GM15510 (cell line): ENCODE data around the gene SLC9A6.

Experiments used
- POLR2A ChIP-seq: IDR thresholded peaks from 3 replicates; pipeline ENCODE4 v1.6.1; 2011; ENCODE audit warnings: borderline replicate concordance; ENCODE audit not compliant: insufficient read length; ENCODE audit errors: extremely low read depth

The SLC9A6 gene

DNA sequence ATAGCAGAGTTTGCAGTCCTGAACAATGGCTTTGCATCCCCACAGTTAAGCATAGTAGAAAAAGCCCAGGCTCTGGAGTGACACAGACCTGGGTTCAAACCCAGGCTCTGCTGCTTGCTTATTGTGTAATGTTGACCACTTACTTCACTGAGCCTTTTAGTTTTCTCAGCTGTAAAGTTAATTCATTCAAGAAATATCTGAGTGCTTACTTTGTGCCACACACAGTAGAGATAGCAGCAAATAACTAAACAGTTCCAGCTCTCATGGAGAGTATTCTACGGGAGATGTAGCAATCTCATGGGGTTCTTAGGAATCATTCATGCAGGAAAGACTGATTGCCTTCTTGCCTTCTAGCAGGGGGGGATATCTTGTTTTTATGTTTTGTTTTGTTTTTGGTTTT lies 63.2 kb downstream of the SLC9A6 start:
- TF ChIP-seq POLR2A, result no peak

DNA sequence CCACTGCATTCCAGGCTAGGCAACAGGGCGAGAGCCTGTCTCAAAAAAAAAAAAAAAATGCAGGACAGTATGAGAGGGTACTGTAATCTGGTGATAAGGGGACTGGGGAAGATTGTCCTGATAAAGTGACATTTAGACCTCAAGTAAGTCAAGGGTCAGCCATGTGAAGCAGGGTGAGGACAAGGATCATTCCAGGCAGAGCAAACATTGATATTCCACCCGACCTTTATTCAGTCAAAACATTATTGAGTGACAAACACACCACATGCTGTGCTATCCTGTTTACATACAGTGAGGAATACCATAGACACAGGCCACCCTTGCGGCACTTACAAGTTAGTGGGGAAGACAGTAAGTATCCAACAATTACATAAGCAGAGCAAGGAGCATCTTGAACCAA lies 64.4 kb downstream of the SLC9A6 start:
- no peak for TF ChIP-seq POLR2A

DNA sequence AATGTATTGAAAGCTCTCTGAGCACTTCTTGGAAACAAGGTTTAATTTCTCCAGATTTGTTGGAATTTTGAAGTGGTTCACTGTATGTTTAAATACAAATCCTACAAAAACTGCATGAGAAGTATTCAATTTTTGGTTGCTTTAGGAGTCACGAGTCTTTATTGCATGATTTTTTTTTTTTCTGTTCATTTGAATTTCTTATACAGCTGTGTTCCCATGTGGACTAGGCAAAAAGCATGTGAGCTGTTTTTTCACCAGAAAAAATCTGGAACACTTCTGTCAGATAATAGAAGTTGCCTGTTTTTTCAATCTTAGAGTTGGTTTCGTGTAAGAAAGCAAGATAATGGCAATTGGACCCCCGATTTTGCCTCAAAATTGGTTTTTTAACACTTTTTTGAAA lies 66.4 kb downstream of the SLC9A6 start:
- no peak for TF ChIP-seq POLR2A

DNA sequence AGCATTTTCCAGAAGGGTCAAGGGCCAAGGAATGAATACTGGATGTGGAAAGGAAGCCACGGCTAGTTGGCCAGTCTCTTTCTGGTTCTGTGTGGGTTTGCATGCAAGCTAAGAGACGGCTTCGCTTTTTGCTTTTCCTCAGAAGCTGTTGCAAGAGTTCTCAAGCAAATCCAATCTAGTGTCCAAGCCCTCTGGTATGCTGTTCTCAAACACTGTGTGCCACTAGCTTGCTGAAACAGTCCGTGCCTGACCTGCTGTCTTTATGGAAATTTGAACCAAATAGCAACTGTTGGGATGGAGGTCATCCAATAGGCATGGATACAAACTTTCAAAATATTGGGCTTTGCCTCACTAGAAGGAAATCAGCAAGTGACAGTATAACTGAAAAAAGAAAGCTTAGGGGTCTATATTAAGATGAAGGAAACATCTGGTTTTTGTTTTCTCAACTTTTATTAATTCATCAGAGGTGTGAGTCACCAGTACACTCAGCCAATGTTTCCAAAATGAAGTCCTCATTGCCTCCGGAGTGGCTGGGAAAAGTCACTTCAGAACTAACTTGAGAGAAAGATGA lies 70.5 kb downstream of the SLC9A6 start:
- no peak for TF ChIP-seq POLR2A

DNA sequence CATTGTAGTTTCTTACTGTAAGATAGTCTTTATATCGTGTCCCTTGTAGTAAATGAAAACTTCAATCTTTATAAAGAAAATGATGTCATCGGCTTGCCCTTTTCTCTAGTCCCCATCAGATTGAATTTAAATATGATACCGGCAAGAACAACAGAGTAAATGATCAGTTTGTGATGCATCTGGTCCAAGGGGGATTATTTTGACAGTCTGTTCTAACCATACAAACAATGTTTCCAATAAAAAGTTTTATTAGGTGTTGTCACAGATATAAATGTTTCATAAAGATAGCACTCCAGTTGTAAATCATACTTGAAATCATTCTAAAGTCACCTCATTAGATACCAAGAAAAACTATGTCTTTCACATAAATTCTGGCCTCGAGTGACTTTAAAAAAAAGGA lies 72.3 kb downstream of the SLC9A6 start:
- no peak for TF ChIP-seq POLR2A

DNA sequence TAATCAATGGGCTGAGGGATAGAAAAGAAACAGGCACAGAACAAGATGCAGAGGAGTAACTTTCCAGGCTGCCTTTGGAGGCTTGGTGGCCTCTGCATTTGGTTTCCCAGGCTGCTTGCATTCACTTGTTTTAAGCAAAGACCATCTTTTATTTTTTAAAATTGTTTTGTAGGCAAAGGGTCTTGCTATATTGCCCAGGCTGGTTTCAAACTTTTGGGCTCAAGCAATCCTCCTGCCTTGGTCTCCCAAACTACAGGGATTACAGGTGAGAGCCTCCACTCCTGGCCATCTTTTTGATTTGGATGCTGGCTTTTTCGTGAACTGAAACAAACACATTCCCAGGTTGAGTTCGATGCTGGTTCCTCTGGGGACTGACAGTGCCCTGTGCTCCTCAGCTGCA lies 74.1 kb downstream of the SLC9A6 start:
- TF ChIP-seq POLR2A, result no peak

DNA sequence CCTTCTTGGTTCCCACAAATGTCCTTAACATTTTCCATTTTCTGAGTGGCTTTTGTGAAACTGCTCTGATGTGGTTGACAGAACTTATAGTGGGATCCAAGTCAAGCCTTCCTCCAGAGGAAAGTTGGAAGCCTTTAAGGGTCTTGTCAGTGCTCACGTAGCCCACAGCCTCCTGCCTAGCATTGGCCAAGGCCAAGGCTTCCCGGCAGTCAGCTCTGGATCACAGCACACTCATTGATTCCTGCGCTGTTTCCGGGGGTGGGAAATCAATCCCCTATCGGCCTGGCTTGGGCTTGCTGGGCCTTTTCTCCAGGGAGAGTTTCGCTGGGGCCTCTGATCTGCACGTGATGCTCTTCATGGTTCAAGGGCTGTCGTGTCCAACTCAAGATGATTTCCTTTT lies 76.1 kb downstream of the SLC9A6 start:
- TF ChIP-seq POLR2A, result no peak

DNA sequence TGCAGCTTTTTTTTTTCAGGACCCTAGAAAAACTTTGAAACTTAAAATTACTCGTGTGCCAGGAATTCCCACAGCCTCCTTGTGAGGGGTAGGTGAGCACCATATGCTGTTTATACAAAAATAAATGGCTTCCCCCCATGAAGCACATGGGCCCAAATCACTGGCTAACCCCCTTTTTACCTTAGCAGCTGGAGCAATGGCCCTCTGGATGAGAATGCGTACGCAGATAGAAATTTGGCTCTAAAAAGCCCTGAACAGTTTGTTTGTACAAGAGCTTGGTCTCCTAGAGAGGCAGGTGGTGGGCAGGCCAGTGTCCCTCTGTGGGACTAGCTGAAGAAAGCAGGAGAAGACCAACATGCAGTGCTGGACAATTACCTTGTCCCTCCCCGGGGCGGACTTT lies 76.5 kb downstream of the SLC9A6 start:
- no peak for TF ChIP-seq POLR2A

DNA sequence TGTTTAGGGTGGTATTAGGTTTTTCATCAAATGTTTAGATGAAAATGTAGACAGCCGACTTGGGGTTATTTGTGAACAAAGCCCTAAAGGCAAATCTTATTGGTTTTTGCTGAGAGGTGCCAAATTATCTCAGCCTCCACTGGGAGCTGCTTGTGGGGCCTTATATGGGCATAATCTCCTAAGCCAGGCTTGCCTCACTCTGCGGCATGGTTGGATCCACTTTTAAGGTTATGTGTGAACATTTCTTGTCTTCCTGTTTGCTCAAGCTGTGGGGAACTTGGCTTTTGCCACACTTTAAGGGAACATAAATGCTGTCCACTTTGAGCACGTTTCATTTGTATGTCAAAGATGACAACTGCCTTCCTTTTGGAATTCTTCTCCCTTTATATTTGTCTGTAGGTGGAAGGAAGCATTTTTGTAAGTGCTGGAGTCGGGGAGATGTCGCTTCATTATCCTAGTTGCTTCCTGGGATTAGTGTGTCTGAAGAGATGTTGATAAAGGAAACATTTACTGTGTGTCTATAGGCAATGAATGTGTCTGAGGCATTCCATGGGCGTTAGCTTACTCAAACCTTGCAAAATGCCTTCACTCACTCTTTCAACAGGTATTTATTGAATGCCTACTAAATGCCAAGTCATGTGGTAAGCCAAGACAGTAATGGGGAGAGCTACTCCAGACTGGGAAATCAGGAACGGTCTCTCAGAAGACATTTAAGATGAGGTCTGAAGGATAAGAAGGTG lies 78.3 kb downstream of the SLC9A6 start:
- no peak for TF ChIP-seq POLR2A

DNA sequence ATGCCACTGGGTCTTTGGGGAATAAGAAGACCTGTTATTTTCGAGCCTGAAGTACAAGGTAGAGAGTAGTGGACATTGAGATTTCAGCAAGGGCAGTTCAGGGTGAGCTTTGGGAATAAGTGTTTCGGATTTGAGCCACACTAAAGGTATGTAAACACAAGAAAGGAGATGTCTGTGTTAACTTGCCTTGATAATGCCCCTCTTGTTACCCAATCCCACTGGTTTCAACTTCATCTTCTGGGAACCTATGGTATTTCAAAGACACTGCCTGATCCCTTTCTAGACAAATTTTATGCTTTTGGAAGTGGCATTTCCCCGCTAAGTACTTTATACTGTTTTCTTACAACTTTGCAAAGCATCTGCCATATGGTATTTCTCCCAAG lies 79.4 kb downstream of the SLC9A6 start:
- no peak for TF ChIP-seq POLR2A

DNA sequence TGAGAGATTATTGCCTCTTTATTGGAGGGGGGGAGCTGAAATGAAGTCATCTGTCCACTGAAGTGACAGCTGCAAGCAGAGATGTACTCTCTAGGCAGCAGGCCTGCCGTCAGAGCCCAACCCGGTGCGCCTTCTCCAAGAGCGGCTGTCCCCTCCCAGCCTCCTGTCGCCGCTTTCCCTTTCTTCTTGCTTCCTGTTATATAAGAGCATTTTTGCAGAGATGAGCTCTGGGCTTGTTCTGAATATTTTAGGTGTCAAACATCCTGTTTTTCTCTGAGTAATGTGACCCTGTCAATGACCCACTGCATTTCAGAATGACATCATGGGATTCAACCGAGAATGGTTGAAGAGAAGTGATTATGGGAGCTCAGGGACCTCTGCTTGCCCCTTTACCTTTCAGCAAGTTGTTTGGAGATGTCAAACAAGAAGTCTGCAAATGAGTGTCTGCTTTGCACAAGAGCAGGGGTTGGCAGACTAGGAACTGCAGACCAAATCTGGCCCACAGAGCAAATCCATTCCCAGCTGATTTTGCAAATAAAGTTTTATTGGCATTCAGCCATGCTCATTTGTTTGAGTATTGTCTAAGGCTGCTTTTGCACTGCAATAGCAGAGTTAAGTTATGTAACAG lies 79.9 kb downstream of the SLC9A6 start:
- TF ChIP-seq POLR2A, result no peak

DNA sequence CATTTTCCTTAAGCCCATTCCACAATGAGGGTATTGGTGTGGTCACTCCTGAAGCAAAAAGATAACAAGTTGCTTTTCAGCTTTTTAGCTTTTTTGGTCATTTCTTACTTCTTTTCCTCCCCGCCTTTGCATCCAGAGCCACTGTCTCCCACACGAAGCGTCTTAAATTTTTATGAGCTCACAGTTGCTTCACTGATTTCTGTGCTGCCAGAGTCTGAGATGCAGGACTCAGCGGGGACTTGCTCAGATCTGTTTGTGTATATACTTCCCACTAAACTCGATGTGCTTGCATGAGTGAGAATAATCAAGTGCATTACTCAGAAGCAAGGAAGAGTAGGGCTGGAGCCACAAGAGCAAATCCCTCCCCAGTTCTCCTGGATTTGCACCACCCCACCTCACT lies 81.9 kb downstream of the SLC9A6 start:
- TF ChIP-seq POLR2A, result no peak

DNA sequence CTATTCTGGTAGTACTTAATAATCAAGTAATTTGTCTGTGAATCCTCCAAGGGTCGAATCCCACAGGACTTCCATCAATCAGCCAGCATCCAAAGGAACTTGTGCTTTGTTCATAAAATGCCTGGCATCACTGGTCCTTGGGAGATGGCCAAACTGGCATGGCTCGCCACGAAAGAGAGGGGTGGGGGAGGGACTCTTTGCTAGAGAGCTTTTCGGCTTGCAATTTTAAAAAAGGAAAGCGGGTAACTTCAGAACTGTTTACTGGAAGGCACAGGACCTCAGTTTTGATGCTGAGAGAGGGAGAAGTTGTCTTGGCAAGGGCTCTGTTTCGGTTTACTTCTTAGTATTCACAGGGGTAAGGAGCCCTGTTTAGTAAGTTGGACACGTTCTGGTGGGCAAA lies 82.7 kb downstream of the SLC9A6 start:
- no peak for TF ChIP-seq POLR2A

DNA sequence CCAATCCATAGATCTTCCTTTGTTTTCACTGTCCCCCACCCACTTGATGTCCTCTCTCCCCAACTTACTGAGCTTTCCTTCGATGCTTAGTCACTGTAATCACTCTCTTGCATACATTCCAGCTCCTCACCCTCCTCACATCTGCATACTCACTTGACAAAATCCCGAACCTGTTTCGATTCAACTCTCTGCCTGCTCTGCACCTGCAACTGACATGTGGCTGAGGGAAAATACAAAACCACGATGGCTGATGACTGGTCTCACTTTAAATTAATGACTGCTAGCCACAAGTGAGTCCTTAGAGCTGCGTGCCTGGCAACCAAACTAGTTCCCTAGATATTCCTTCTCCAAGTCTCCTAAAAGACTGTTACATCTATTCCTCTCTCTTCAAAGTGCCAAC lies 91.7 kb downstream of the SLC9A6 start:
- no peak for TF ChIP-seq POLR2A

DNA sequence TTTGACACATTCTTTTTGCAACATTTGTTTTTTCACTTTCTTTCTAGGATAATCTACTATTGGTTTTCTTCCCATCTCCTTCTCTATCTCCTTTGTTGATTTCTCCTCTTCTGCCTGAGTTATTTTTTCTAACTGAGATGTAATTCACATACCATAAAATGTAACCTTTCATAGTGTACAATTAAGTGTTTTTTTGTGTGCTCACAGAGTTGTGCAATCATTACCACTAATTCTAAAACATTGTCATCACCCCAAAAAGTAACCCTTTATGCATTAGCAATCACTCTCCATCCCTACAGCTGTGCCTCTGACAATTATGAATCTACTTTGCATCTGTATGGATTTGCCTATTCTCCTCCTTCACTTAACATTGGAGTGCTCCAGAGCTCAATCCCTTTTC lies 95.5 kb downstream of the SLC9A6 start:
- no peak for TF ChIP-seq POLR2A

DNA sequence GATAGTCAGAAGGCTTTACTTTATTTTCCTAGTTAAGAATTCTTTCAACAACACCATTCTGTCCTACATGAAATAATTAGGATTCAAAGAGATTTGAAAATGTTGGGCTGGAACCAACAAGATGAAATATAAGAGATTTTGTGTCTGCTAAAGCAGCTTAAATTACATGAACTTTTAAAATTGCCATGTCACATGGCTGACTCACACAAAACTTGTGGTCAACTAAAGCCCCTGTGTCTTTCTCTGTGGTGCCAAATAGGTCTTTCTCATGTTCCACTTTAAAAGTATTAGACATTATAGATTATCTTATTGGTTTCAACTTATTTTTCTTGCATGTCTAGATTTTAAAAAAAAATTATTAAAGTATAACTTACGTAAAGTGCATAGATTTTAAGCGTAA lies 101.3 kb downstream of the SLC9A6 start:
- no peak for TF ChIP-seq POLR2A
